Activated effector memory CD4-positive, alpha-beta T cell treated with anti-CD3 and anti-CD28 coated beads, Interleukin-2, amount 50 U/mL, for 16 hours (primary cell): ENCODE measurements around the gene SF1.

ENCODE experiments used
- DNase-seq: peaks from one replicate; pipeline ENCODE4 v3.0.0-alpha.2; 2020

Gene SF1

GRCh38 chr11:64777449-64778222 lies 706 bp downstream of the SF1 start:
- DNase-seq, result peak; percentile 94

- DNase-seq, result no peak
Measured at GRCh38 chr11:64776875-64777274, 1.5 kb downstream of the SF1 start.

- no peak for DNase-seq
Measured at GRCh38 chr11:64776425-64776824, 1.9 kb downstream of the SF1 start.

- no peak for DNase-seq
Measured at GRCh38 chr11:64774144-64774543, 4.2 kb downstream of the SF1 start.

- DNase-seq, result no peak
Measured at GRCh38 chr11:64772303-64773018, 5.9 kb downstream of the SF1 start.

GRCh38 chr11:64771861-64772260 lies 6.5 kb downstream of the SF1 start:
- DNase-seq, result no peak

- DNase-seq, result peak; percentile 55
Measured at GRCh38 chr11:64770120-64770519, 8.2 kb downstream of the SF1 start.

GRCh38 chr11:64769283-64769682 lies 9.1 kb downstream of the SF1 start:
- DNase-seq, result peak; percentile 45

GRCh38 chr11:64768300-64768694 lies 10.0 kb downstream of the SF1 start:
- peak; percentile 17 for DNase-seq

- DNase-seq, result peak; percentile 91
Measured at GRCh38 chr11:64767344-64768299, 10.7 kb downstream of the SF1 start.

GRCh38 chr11:64766881-64767280 lies 11.5 kb downstream of the SF1 start:
- peak; percentile 57 for DNase-seq

- peak; percentile 65 for DNase-seq
Measured at GRCh38 chr11:64765851-64766665, 12.3 kb downstream of the SF1 start.

GRCh38 chr11:64765291-64765850 lies 13.0 kb downstream of the SF1 start:
- DNase-seq, result peak; percentile 67

GRCh38 chr11:64764753-64765152 lies 13.6 kb downstream of the SF1 start:
- DNase-seq, result peak; percentile 49

GRCh38 chr11:64764040-64764611 lies 14.2 kb downstream of the SF1 start:
- DNase-seq, result peak; percentile 82

GRCh38 chr11:64763526-64764039 lies 14.8 kb downstream of the SF1 start:
- DNase-seq, result peak; percentile 67

- DNase-seq, result peak; percentile 65
Measured at GRCh38 chr11:64762674-64763525, 15.4 kb downstream of the SF1 start.

- no peak for DNase-seq
Measured at GRCh38 chr11:64762277-64762673, 16.1 kb downstream of the SF1 start.

GRCh38 chr11:64760759-64761420 lies 17.5 kb downstream of the SF1 start:
- no peak for DNase-seq
